ENCODE measurements around the gene APLN. TPM values are rescaled to one million over a fixed set of nuclear protein-coding genes. Genes with fewer than 3 reads are reported as not detected.
A peak's percentile ranks its signal among the peaks of the same experiment; 100 is the strongest.

Gene APLN
- total RNA-seq, 1 donor from 2014 or later = 7.9 TPM

GRCh38 chrX:129653971-129654651 is 645 bp downstream of the APLN start:
- H3K4me3 ChIP-seq = peak overlapping the region; percentile 49
- H3K27me3 ChIP-seq = no peaks in the 10 kb centered on the region
- ATAC-seq = peak; percentile 79
- TF ChIP-seq, protein P1, sequence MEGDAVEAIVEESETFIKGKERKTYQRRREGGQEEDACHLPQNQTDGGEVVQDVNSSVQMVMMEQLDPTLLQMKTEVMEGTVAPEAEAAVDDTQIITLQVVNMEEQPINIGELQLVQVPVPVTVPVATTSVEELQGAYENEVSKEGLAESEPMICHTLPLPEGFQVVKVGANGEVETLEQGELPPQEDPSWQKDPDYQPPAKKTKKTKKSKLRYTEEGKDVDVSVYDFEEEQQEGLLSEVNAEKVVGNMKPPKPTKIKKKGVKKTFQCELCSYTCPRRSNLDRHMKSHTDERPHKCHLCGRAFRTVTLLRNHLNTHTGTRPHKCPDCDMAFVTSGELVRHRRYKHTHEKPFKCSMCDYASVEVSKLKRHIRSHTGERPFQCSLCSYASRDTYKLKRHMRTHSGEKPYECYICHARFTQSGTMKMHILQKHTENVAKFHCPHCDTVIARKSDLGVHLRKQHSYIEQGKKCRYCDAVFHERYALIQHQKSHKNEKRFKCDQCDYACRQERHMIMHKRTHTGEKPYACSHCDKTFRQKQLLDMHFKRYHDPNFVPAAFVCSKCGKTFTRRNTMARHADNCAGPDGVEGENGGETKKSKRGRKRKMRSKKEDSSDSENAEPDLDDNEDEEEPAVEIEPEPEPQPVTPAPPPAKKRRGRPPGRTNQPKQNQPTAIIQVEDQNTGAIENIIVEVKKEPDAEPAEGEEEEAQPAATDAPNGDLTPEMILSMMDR (IDR thresholded peaks at IDR 0.05) = no peak
- intact Hi-C loops (cut with DNase I) = no loop called here
- no peaks in the 10 kb centered on the region for H3K9me3 ChIP-seq
- H3K36me3 ChIP-seq = no peaks in the 10 kb centered on the region
- H3K4me1 ChIP-seq = no peaks in the 10 kb centered on the region
- DNase-seq = no peak
- no peak overlapping the region for H3K27ac ChIP-seq

DNA sequence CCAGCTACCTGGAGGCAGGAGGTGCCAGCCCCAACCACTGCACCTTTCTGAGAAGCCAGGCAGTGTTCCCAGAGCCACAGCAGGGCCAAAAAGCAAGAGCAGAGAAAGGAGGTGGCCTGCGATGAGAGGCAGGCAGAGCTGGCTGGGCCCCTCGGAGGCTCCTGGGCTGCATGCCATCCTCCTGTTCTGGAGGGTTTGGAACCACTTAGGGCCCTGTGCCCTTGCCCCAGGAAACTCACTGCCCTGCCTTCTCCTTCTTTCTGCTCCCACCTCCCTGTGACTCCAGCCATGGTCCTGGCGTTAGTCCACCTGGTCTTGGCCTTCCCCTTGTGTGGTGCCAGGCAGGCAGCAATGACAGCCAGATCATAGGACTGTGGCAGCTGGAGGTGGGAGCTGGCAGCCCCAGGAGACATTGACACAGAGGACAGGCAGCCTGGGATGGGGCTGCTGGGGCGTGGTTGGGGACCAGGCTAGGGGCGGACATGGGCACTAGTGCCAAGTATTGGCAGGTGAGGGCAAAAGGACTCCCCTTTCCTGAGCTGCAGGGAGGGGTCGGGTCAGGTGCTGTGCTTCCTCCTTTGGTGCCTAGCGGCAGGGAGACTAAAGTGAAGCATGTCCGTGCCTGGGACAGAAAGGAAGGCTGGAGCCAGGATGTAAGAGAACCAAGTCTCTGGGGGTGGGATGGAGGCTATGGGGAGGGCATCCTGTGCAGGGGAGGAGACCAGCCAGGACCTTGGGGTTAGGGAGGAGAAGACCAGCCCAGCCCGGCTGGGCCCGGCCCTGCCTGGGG is 1.4 kb downstream of the APLN start:
- ATAC-seq (no peak), DNase-seq (no peak)
- H3K4me3 ChIP-seq = no peak overlapping the region
- H3K4me1 ChIP-seq = no peaks in the 10 kb centered on the region
- H3K36me3 ChIP-seq = no peaks in the 10 kb centered on the region
- TF ChIP-seq, protein P1 (IDR thresholded peaks at IDR 0.05) = no peak
- intact Hi-C loops (cut with DNase I) = no loop called here
- no peaks in the 10 kb centered on the region for H3K27me3 ChIP-seq
- no peaks in the 10 kb centered on the region for H3K9me3 ChIP-seq
- no peak overlapping the region for H3K27ac ChIP-seq

GRCh38 chrX:129652565-129653169 is 2.1 kb downstream of the APLN start:
- Histone ChIP-seq H3K9me3 (no peaks in the 10 kb centered on the region), H3K36me3 (no peaks in the 10 kb centered on the region), H3K27me3 (no peaks in the 10 kb centered on the region), H3K27ac (no peak overlapping the region), H3K4me1 (no peaks in the 10 kb centered on the region), H3K4me3 (no peak overlapping the region)
- TF ChIP-seq, protein P1 (IDR thresholded peaks at IDR 0.05) = no peak
- DNase-seq (no peak), ATAC-seq (no peak)
- intact Hi-C loops (cut with DNase I) = no loop called here

DNA sequence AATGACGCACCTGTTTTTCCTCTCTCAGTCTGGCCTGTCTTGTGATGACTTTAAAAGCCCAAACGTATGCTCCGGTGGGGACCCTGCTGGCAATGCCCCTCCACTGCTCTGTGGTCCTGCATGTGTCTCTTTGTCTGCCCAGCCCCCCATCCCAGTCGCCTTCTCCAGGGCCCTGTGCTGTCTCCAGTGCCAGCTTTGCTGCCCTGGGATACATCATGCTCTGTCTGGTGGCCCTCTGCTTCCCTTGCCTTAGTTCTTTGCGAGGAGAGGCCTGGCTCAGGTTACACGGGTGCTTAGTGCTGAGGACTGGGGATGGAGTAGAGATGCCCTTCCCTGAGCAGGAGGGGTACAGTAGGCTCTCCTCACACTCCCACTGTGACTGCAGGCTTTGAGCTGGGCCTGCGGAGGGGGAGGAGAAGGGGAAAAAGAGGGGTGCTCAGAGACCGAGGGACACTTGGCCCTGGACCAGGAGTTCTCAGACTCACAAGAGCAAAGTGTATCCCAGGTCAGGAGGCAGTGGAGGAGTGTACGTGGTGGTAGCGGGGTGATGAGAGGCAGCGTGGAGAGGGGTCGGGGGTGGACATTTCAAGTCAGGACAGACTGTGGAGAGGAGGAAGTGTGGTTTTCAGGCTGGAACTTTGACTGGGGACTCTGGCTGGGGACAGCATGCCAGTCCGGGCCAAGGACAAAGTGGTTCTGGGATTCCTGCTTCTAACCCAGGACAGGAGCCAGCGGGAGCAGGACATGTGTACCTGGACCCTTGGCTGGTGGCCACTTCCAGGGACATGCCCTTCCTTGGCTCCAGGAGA is 2.8 kb downstream of the APLN start:
- Histone ChIP-seq H3K36me3 (no peaks in the 10 kb centered on the region), H3K4me3 (no peak overlapping the region), H3K9me3 (no peaks in the 10 kb centered on the region), H3K27me3 (no peaks in the 10 kb centered on the region), H3K27ac (no peak overlapping the region), H3K4me1 (no peaks in the 10 kb centered on the region)
- intact Hi-C loops (cut with DNase I) = no loop called here
- TF ChIP-seq, protein P1 (IDR thresholded peaks at IDR 0.05) = no peak
- DNase-seq = no peak
- ATAC-seq = no peak

DNA sequence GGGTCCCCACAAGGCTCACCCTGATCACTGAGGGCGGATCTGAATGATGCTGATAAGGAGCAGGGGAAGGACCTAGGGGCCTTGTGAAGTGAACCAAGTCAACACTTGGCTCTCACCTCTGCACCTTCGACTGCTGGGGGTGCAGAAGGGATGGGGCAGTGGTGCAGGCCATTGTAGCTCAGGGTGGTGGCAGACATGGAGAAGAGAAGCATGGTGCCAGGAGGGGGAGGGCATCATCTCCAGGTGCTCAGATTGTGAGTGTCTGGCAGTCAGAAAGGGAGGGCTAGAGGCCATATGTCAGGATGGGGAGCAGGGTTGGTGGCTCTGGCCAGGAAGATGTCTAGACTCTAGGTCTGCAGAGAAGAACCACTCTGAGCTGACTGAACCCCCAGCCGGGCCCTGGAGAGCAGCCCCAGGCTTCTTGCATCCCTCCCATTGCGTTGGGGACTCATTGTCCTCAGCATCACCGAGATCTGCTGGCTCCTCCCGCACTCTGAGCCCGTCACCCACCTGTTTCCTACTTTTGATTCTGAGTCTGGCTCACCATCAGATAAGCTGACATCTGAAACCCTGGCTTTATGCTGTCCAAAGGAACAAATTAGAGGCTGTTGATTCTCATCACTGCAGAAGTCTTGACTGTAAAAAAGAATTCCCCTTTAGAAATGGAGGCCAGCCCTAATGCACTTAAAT is 3.8 kb downstream of the APLN start:
- no peaks in the 10 kb centered on the region for H3K27me3 ChIP-seq
- ATAC-seq (no peak), DNase-seq (no peak)
- no peaks in the 10 kb centered on the region for H3K9me3 ChIP-seq
- H3K36me3 ChIP-seq = no peaks in the 10 kb centered on the region
- intact Hi-C loops (cut with DNase I) = no loop called here
- H3K4me1 ChIP-seq = no peaks in the 10 kb centered on the region
- TF ChIP-seq, protein P1 (IDR thresholded peaks at IDR 0.05) = no peak
- no peak overlapping the region for H3K27ac ChIP-seq
- H3K4me3 ChIP-seq = no peak overlapping the region

Data from upper lobe of right lung (tissue), 1 donor.